ENCODE data around the gene LRRC66. TPM values are rescaled to one million over a fixed set of nuclear protein-coding genes. Genes with fewer than 3 reads are reported as not detected.

LRRC66 gene
- total RNA-seq, 4 donors from 2014 or later, result 0.17 to 1.2 (median 0.54) TPM

- DNase-seq (ENCODE audit: extremely low spot score), result no peak
- Histone ChIP-seq H3K36me3 (no peaks in the 10 kb centered on the region), H3K9me3 (no peaks in the 10 kb centered on the region), H3K27me3 (no peaks in the 10 kb centered on the region), H3K4me1 (no peaks in the 10 kb centered on the region), H3K27ac (replicated peaks in 1 of 4) (no peak overlapping the region), H3K4me3 (no peak overlapping the region)
- no peak for TF ChIP-seq CTCF (IDR thresholded peaks at IDR 0.05)
- no peak for TF ChIP-seq POLR2A (IDR thresholded peaks at IDR 0.05; ENCODE audit: low read depth)
- no peak for TF ChIP-seq POLR2AphosphoS5 (IDR thresholded peaks at IDR 0.05)
- TF ChIP-seq EP300 (IDR thresholded peaks at IDR 0.05), result no peak
- intact Hi-C loops (cut with DNase I), result no loop called here
Observed at GRCh38 chr4:51998837-51999236, 21.3 kb downstream of the LRRC66 start.

GRCh38 chr4:51997647-51998046 lies 22.5 kb downstream of the LRRC66 start:
- Histone ChIP-seq H3K27ac (replicated peaks in 1 of 4) (no peak overlapping the region), H3K36me3 (no peaks in the 10 kb centered on the region), H3K4me1 (no peaks in the 10 kb centered on the region), H3K9me3 (no peaks in the 10 kb centered on the region), H3K4me3 (no peak overlapping the region), H3K27me3 (no peaks in the 10 kb centered on the region)
- TF ChIP-seq EP300 (IDR thresholded peaks at IDR 0.05) (no peak), POLR2A (IDR thresholded peaks at IDR 0.05; ENCODE audit: low read depth) (no peak), CTCF (IDR thresholded peaks at IDR 0.05) (no peak), POLR2AphosphoS5 (IDR thresholded peaks at IDR 0.05) (no peak)
- intact Hi-C loops (cut with DNase I), result no loop called here
- no peak for DNase-seq (ENCODE audit: extremely low spot score)

GRCh38 chr4:51995647-51996220 lies 24.4 kb downstream of the LRRC66 start:
- no peaks in the 10 kb centered on the region for H3K36me3 ChIP-seq
- DNase-seq (ENCODE audit: extremely low spot score), result no peak
- intact Hi-C loops (cut with DNase I), result no loop called here
- no peaks in the 10 kb centered on the region for H3K4me1 ChIP-seq
- peaks cover 0 to 3% (median 0%) of the 10 kb centered on the region in 4 donors for H3K9me3 ChIP-seq
- no peak overlapping the region for H3K4me3 ChIP-seq
- no peak for TF ChIP-seq CTCF (IDR thresholded peaks at IDR 0.05)
- TF ChIP-seq EP300 (IDR thresholded peaks at IDR 0.05), result no peak
- no peak for TF ChIP-seq POLR2A (IDR thresholded peaks at IDR 0.05; ENCODE audit: low read depth)
- no peak for TF ChIP-seq POLR2AphosphoS5 (IDR thresholded peaks at IDR 0.05)
- H3K27me3 ChIP-seq, result no peaks in the 10 kb centered on the region
- 59% methylated on average over 7 of the region's 20 CpGs for WGBS
- H3K27ac ChIP-seq (replicated peaks in 1 of 4), result no peak overlapping the region

GRCh38 chr4:51965862-51966261 lies 54.3 kb downstream of the LRRC66 start:
- Histone ChIP-seq H3K9me3 (peaks cover 0 to 9% (median 0%) of the 10 kb centered on the region in 4 donors), H3K4me1 (no peaks in the 10 kb centered on the region), H3K36me3 (no peaks in the 10 kb centered on the region), H3K27me3 (no peaks in the 10 kb centered on the region), H3K27ac (replicated peaks in 1 of 4) (no peak overlapping the region), H3K4me3 (no peak overlapping the region)
- TF ChIP-seq POLR2AphosphoS5 (IDR thresholded peaks at IDR 0.05) (no peak), CTCF (IDR thresholded peaks at IDR 0.05) (no peak), POLR2A (IDR thresholded peaks at IDR 0.05; ENCODE audit: low read depth) (no peak), EP300 (IDR thresholded peaks at IDR 0.05) (no peak)
- no peak for DNase-seq (ENCODE audit: extremely low spot score)
- 88% methylated on average over 1 of the region's 1 CpG for WGBS
- intact Hi-C loops (cut with DNase I), result no loop called here

Data from esophagus muscularis mucosa (tissue), 4 donors.